AG04450 (cell line): Measurements from ENCODE around the gene DHX29. TPM values are rescaled to one million over a fixed set of nuclear protein-coding genes. Genes with fewer than 3 reads are reported as not detected.
A peak's percentile ranks its signal among the peaks of the same experiment; 100 is the strongest.

Experiments used
- CTCF ChIA-PET: fragments of 300-600, 350-600 bp; formaldehyde crosslinking; extraction: SDS; loops from one replicate; lab custom pipeline; 2022; ENCODE audit warnings: antibody characterized with exemption, inconsistent platforms; lab: Charles Lee
- POLR2A ChIA-PET: fragments of 350-600 bp; formaldehyde crosslinking; extraction: SDS; loops from one replicate; lab custom pipeline; 2021; ENCODE audit warnings: antibody characterized with exemption, inconsistent platforms; lab: Yijun Ruan, JAX
- DNase-seq: peaks from one replicate; pipeline ENCODE4 v3.0.0-alpha.2; 2011; ENCODE audit warnings: low read depth, low spot score
- H3K27ac ChIP-seq: one replicate; pipeline ENCODE4 v1.5.1; 2012; ENCODE audit warnings: low read depth, low read length, control low read depth
- H3K27me3 ChIP-seq: one replicate; pipeline ENCODE4 v1.6.0; 2012; ENCODE audit warnings: low read length; ENCODE audit not compliant: control insufficient read depth, insufficient read depth
- H3K4me3 ChIP-seq: 2 replicates; pipeline ENCODE4 v1.5.1; 2011; ENCODE audit warnings: mild to moderate bottlenecking, low read depth, low read length, control low read depth
- H3K9me3 ChIP-seq: 2 replicates; pipeline ENCODE4 v1.5.1; 2012; ENCODE audit warnings: low read length; ENCODE audit not compliant: control insufficient read depth, insufficient read depth
- CTCF ChIP-seq: IDR thresholded peaks from 2 replicates; pipeline ENCODE4 v1.5.1; 2011; ENCODE audit warnings: low read depth, low read length, control low read depth, inconsistent platforms
- polyA minus RNA-seq: library from RNA; depleted of rRNA, polyadenylated mRNA; stranded (reverse); fragments of >200 nt; gene quantifications from 2 replicates; pipeline ENCODE4 v1.2.3, GENCODE V29; 2011; rRNA and poly(A)+ RNA removed
- polyA plus RNA-seq: library from polyadenylated mRNA; depleted of rRNA; stranded (reverse); fragments of >200 nt; gene quantifications from 2 replicates; pipeline ENCODE4 v1.2.3, GENCODE V29; 2011; rRNA removed

The DHX29 gene
- polyA plus RNA-seq (10.8 and 14.3 TPM in 2 replicates), polyA minus RNA-seq (5.2 and 9.8 TPM in 2 replicates)

- no peak for TF ChIP-seq CTCF
- Histone ChIP-seq H3K4me3 (peak within 1 kb of the TSS; percentile 89), H3K9me3 (no peaks in the 10 kb centered on the region), H3K27ac (peak within 1 kb of the TSS; percentile 99), H3K27me3 (no peaks in the 10 kb centered on the region)
- peak; percentile 73 for DNase-seq
- ChIA-PET CTCF (interaction anchor here (0.7 to 2.0 kb wide), 2 partner anchors 17 to 322 kb away, joined by 3 to 10 read pairs; no protein-coding TSS in a partner anchor), POLR2A (interaction anchor here (0.5 to 1.2 kb wide), 10 partner anchors 12 to 1392 kb away, joined by 3 to 6 read pairs (median 3); no protein-coding TSS in a partner anchor)
Measured at GRCh38 chr5:55307383-55308253, at the start of gene DHX29, which contains the start of gene MTREX. Gene DHX29, minus strand, starts transcription at chr5:55307694. Its CDS starts 121 bp downstream, at chr5:55307573. Gene MTREX, plus strand, starts transcription at chr5:55307989. Its CDS starts 25 bp downstream, at chr5:55308014.

- DNase-seq, result no peak
- Histone ChIP-seq H3K27me3 (no peaks in the 10 kb centered on the region), H3K9me3 (no peaks in the 10 kb centered on the region), H3K4me3 (no peak overlapping the region), H3K27ac (no peak overlapping the region)
- CTCF ChIA-PET, result no interaction called here
- POLR2A ChIA-PET, result no interaction called here
- TF ChIP-seq CTCF, result no peak
Measured at GRCh38 chr5:55356896-55357295, 49.4 kb upstream of the DHX29 start.

GRCh38 chr5:55350754-55351153 is 43.3 kb upstream of the DHX29 start:
- Histone ChIP-seq H3K9me3 (no peaks in the 10 kb centered on the region), H3K27ac (no peak overlapping the region), H3K27me3 (no peaks in the 10 kb centered on the region), H3K4me3 (no peak overlapping the region)
- ChIA-PET POLR2A (no interaction called here), CTCF (no interaction called here)
- TF ChIP-seq CTCF, result no peak
- no peak for DNase-seq

GRCh38 chr5:55347786-55348185 is 40.3 kb upstream of the DHX29 start:
- CTCF ChIA-PET, result no interaction called here
- TF ChIP-seq CTCF, result no peak
- Histone ChIP-seq H3K9me3 (no peaks in the 10 kb centered on the region), H3K4me3 (no peak overlapping the region), H3K27me3 (no peaks in the 10 kb centered on the region), H3K27ac (no peak overlapping the region)
- no peak for DNase-seq
- POLR2A ChIA-PET, result no interaction called here

- POLR2A ChIA-PET, result no interaction called here
- CTCF ChIA-PET, result interaction anchor here (0.7 kb wide), 1 partner anchor 213 kb away, joined by 5 read pairs; no protein-coding TSS in a partner anchor
Measured at GRCh38 chr5:55345327-55345726, 37.8 kb upstream of the DHX29 start.

More at GRCh38 chr5:55345327-55345726, 37.8 kb upstream of the DHX29 start:
- Histone ChIP-seq H3K4me3 (no peak overlapping the region), H3K27ac (no peak overlapping the region), H3K9me3 (no peaks in the 10 kb centered on the region), H3K27me3 (no peaks in the 10 kb centered on the region)
- DNase-seq, result no peak
- TF ChIP-seq CTCF, result no peak
